Measurements from ENCODE around the gene RPA1.

GRCh38 chr17:1839516-1839915, 9.7 kb downstream of the RPA1 start:
- TF ChIP-seq, protein P1, sequence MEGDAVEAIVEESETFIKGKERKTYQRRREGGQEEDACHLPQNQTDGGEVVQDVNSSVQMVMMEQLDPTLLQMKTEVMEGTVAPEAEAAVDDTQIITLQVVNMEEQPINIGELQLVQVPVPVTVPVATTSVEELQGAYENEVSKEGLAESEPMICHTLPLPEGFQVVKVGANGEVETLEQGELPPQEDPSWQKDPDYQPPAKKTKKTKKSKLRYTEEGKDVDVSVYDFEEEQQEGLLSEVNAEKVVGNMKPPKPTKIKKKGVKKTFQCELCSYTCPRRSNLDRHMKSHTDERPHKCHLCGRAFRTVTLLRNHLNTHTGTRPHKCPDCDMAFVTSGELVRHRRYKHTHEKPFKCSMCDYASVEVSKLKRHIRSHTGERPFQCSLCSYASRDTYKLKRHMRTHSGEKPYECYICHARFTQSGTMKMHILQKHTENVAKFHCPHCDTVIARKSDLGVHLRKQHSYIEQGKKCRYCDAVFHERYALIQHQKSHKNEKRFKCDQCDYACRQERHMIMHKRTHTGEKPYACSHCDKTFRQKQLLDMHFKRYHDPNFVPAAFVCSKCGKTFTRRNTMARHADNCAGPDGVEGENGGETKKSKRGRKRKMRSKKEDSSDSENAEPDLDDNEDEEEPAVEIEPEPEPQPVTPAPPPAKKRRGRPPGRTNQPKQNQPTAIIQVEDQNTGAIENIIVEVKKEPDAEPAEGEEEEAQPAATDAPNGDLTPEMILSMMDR (IDR thresholded peaks at IDR 0.05; ENCODE audit: poor library complexity, severe bottlenecking), result no peak
- TF ChIP-seq, protein P2, sequence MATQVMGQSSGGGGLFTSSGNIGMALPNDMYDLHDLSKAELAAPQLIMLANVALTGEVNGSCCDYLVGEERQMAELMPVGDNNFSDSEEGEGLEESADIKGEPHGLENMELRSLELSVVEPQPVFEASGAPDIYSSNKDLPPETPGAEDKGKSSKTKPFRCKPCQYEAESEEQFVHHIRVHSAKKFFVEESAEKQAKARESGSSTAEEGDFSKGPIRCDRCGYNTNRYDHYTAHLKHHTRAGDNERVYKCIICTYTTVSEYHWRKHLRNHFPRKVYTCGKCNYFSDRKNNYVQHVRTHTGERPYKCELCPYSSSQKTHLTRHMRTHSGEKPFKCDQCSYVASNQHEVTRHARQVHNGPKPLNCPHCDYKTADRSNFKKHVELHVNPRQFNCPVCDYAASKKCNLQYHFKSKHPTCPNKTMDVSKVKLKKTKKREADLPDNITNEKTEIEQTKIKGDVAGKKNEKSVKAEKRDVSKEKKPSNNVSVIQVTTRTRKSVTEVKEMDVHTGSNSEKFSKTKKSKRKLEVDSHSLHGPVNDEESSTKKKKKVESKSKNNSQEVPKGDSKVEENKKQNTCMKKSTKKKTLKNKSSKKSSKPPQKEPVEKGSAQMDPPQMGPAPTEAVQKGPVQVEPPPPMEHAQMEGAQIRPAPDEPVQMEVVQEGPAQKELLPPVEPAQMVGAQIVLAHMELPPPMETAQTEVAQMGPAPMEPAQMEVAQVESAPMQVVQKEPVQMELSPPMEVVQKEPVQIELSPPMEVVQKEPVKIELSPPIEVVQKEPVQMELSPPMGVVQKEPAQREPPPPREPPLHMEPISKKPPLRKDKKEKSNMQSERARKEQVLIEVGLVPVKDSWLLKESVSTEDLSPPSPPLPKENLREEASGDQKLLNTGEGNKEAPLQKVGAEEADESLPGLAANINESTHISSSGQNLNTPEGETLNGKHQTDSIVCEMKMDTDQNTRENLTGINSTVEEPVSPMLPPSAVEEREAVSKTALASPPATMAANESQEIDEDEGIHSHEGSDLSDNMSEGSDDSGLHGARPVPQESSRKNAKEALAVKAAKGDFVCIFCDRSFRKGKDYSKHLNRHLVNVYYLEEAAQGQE (IDR thresholded peaks at IDR 0.05; ENCODE audit: borderline replicate concordance), result no peak
- TF ChIP-seq EZH2 (IDR thresholded peaks at IDR 0.05; ENCODE audit: borderline replicate concordance, insufficient read depth, low read length, poor library complexity, severe bottlenecking), result no peak
- no peak for TF ChIP-seq MXI1 (conservative IDR thresholded peaks at IDR 0.05; ENCODE audit: poor library complexity, severe bottlenecking)
- TF ChIP-seq TAF1 (IDR thresholded peaks at IDR 0.05; ENCODE audit: low read depth), result no peak
- no peak for TF ChIP-seq RAD21 (conservative IDR thresholded peaks at IDR 0.05)
- no peak for TF ChIP-seq EP300 (conservative IDR thresholded peaks at IDR 0.05; ENCODE audit: poor library complexity, severe bottlenecking)
- no peak for TF ChIP-seq POLR2AphosphoS5 (IDR thresholded peaks at IDR 0.05)

All from neural cell (in vitro differentiated cells).